ENCODE results near the gene DEF6. TPM values are rescaled to one million over a fixed set of nuclear protein-coding genes. Genes with fewer than 3 reads are reported as not detected.

The DEF6 gene
- total and polyA plus RNA-seq, 4 donors = 1.0 to 6.3 (median 2.5) TPM

GRCh38 chr6:35293681-35294080 lies 3.9 kb upstream of the DEF6 start:
- no peak overlapping the region for H3K9ac ChIP-seq (ENCODE audit: low read depth in 1 of 2, low read length in 2 of 2)
- 93% methylated on average over 9 of the region's 9 CpGs for WGBS
- H3K36me3 ChIP-seq (ENCODE audit: control insufficient read depth in 4 of 4, insufficient read depth in 3 of 4, low read depth in 1 of 4, low read length in 3 of 4) = peaks cover 3 to 62% (median 32%) of the 10 kb centered on the region in 4 donors
- H3K4me3 ChIP-seq (ENCODE audit: low read depth in 1 of 3, low read length in 3 of 3) = no peak overlapping the region
- H3K27ac ChIP-seq (ENCODE audit: low read depth in 1 of 2, low read length in 2 of 2) = no peak overlapping the region
- no peaks in the 10 kb centered on the region for H3K27me3 ChIP-seq (ENCODE audit: control insufficient read depth in 4 of 4, insufficient read depth in 4 of 4, low read length in 3 of 4)
- H3K9me3 ChIP-seq (ENCODE audit: control insufficient read depth in 4 of 4, low read length in 3 of 4) = no peaks in the 10 kb centered on the region
- TF ChIP-seq GABPA (IDR thresholded peaks at IDR 0.05 in 1 of 2, conservative IDR thresholded peaks at IDR 0.05 in 1 of 2) (no peak), JUND (IDR thresholded peaks at IDR 0.05) (no peak), HNF4A (conservative IDR thresholded peaks at IDR 0.05) (no peak), RAD21 (IDR thresholded peaks at IDR 0.05) (no peak), FOXA2 (IDR thresholded peaks at IDR 0.05) (no peak), CTCF (IDR thresholded peaks at IDR 0.05; ENCODE audit: low read depth, low read length, missing input control) (no peak), ATF3 (IDR thresholded peaks at IDR 0.05) (no peak), HNF4G (IDR thresholded peaks at IDR 0.05) (no peak), MAX (IDR thresholded peaks at IDR 0.05) (no peak)
- no peak for DNase-seq (ENCODE audit: low spot score)
- no peaks in the 10 kb centered on the region for H3K4me1 ChIP-seq (ENCODE audit: control insufficient read depth in 4 of 4, insufficient read depth in 4 of 4, low read length in 3 of 4)

GRCh38 chr6:35294308-35294945 lies 3.2 kb upstream of the DEF6 start:
- H3K9ac ChIP-seq (ENCODE audit: low read depth in 1 of 2, low read length in 2 of 2) = no peak overlapping the region
- no peak overlapping the region for H3K4me3 ChIP-seq (ENCODE audit: low read depth in 1 of 3, low read length in 3 of 3)
- 58% methylated on average over 10 of the region's 10 CpGs for WGBS

More at GRCh38 chr6:35294308-35294945, 3.2 kb upstream of the DEF6 start:
- DNase-seq (ENCODE audit: low spot score) = no peak
- TF ChIP-seq RAD21 (IDR thresholded peaks at IDR 0.05) (peak; percentile 90 to 93), REST (IDR thresholded peaks at IDR 0.05) (no peak), CTCF (IDR thresholded peaks at IDR 0.05; ENCODE audit: low read depth, low read length, missing input control) (peak; percentile 85), SP1 (IDR thresholded peaks at IDR 0.05) (no peak), ZBTB33 (IDR thresholded peaks at IDR 0.05) (no peak)
- Histone ChIP-seq H3K27me3 (ENCODE audit: control insufficient read depth in 4 of 4, insufficient read depth in 4 of 4, low read length in 3 of 4) (no peaks in the 10 kb centered on the region), H3K36me3 (ENCODE audit: control insufficient read depth in 4 of 4, insufficient read depth in 3 of 4, low read depth in 1 of 4, low read length in 3 of 4) (peaks cover 3 to 56% (median 27%) of the 10 kb centered on the region in 4 donors), H3K27ac (ENCODE audit: low read depth in 1 of 2, low read length in 2 of 2) (no peak overlapping the region), H3K4me1 (ENCODE audit: control insufficient read depth in 4 of 4, insufficient read depth in 4 of 4, low read length in 3 of 4) (no peaks in the 10 kb centered on the region), H3K9me3 (ENCODE audit: control insufficient read depth in 4 of 4, low read length in 3 of 4) (no peaks in the 10 kb centered on the region)

Measured in liver (tissue), 9 donors.